GM21423 (cell line): ENCODE results near the gene PDE8A.

Source experiments
- ATAC-seq: cut with Tn5 transposase; IDR thresholded peaks from one replicate; pipeline ENCODE4 v1.9.1; 2021; ENCODE audit warnings: mild to moderate bottlenecking, moderate library complexity; ENCODE audit not compliant: unreplicated experiment

The PDE8A gene

DNA sequence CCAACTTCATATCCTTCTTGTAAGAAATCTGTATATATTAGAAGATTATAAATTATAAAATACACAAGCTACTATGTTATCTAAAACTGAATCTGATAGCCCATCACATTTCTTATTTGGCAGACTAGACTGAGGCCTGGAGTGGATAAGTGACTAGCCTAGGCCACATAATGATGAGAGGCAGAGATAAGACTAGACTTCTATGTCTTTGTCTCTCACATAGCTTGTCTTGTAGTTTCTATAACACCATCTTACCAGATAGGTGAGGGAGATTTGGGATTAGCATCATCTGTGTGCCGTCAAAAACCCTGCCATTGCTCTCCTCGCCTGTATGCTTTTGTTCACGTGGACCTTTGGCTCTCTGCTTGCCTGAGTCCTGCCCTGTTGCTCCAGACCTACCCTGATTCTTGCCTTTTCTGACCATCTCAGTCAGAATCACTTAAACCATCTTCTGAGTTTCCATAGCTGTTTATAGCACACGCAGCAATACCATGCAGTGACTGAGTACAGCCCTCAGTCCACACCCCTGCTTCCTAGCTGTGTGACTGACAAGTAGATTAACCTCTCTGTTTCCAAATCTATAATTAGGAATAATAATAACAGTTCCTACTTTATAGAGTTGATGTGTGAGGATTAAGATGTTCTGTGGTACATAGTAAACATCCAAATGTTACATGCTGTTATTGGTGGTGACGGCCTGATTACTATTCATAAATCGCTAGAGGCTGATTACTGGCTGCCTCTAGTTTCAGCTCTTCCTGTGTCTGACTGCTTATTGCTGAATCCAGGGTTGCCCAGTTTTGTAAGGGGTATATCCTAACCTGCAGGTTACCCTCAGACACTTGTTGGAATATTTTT, 49.7 kb downstream of the PDE8A start:
- ATAC-seq, result no peak

DNA sequence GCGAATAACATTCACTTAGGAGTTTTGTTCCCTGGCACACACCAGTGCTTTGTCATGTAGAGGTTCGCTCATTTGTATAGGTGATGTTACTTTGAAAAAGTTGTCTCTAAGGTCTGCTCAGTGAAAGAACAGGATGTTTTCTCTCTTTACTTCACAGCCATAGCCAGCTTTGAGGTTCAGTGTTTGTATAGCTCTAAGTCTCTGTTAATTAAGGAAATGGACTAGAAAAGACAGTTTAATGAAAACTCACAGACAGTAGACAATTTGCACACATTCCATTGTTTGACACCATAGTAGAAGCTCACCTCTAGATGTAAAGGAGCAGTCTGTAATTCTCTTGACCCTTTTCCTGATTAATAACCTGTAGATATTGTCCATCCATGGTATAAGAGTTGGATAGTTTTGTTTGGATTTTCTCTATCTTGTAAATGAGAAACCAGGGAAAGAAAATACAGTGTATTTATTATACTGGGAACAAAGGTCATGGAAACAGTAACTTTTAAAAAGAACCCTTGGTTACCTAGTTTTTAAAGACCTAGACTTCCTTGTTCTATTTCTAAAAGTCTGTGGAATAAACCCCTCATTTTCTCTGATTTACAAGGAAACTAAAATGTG, 50.4 kb downstream of the PDE8A start:
- no peak for ATAC-seq

DNA sequence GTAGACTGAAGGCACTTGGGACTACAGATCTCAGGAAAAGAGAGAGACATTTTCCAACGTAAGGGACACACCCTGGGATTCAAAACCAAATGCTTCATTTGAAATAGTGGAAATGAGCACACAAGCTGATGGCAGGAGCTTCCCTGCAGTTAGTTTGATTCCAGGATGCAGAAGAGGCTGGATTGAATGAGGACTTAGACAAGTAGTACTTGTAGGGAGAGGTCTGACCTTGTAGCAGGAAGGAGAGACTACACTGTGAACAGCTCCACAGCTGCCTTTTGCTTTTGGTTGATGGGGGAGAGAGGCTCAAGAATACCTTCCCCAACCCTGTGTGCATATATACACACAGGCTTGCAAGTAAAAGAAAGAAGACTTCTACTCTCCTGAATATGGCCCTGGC, 51.5 kb downstream of the PDE8A start:
- ATAC-seq, result no peak

DNA sequence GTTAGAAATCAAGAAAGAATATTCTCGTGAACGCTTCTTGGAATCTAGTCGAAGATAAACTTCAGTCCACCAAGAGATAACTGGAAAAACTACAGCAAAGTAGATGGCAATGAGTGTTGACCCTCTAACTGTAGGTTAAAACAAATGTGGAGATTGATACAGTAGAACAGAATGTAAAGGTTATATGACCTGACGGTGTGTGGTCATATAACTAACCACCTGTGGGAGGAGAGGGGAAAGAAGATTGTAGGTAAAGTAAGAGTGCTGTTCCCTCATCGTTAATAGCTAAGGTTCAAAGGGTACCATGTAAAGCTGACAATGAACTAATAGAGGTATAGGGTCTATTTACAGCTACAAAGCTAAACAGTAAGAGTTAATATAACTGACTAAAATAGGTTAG, 52.6 kb downstream of the PDE8A start:
- no peak for ATAC-seq

DNA sequence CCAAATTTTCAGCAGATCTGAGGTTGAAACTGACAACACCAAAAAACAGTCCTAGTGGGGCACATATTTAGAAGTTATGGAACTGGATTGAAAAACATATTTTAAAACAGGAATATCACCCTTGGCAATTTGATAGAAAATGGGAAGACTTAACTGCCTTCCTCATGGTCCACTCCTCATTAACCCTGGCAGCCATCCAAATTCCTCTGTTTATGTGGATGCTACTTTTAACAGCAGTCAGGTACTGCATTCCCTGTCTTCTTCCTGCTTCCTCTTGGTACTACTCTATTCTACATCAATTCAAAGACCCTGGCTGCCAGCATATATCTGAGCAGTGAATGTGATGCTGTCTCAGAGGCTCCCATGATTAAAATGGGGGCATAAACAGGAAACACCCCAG, 54.3 kb downstream of the PDE8A start:
- ATAC-seq, result no peak

DNA sequence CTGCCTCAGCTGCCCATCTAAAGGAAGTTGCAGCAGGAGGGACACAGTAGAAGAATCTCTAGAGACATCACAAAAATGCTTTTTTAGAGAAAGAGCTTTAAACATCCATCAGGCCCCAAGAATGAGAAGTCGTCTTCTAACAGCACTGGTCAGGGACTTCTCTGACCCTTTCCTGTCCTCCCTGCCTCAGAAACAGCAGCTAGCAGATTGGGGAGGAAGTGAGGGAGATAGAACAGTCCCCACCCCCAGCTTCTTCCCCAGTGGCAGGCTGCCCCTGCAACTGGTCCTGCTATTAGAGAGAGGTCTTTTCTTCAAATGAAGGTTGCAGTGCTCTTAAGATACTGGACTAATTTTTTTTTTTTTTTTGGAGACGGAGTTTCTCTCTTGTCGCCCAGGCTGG, 55.1 kb downstream of the PDE8A start:
- no peak for ATAC-seq

DNA sequence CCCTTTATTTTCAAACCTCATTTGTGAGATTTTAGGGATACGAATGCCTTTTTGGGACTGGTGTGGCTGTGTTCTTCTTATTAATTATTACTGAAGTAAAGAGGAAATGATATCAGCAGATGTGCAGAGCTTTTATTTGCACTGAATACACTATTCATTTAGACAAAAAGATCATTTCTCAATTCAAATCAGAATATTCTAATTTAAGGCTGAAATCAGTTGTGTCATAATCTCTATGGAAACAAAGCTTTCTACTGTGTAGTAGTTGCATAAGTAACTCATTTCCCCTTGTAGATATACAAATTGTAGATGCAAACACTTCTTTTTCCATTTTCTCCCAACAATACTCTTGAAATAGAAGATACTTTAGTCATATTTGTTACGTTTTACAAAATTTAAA, 56.0 kb downstream of the PDE8A start:
- ATAC-seq, result no peak

DNA sequence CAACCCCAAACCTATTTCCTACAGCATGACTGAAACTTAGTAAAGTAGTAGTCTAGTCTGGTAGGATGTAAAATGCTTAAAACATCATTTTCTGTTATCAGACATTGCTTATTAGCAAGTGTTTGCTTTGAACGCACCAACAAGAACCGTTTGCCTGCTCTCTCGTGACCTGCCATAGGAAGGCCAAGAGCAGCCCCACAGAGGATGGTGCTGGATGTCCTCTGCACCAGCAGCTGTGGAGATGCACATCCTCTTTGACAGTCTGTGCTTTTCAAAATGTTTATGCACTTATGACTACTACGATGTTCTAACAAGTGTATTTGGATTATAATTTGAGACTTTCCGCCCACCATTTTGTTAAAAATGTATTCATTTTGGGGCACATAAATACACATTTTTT, 59.6 kb downstream of the PDE8A start:
- ATAC-seq, result no peak

DNA sequence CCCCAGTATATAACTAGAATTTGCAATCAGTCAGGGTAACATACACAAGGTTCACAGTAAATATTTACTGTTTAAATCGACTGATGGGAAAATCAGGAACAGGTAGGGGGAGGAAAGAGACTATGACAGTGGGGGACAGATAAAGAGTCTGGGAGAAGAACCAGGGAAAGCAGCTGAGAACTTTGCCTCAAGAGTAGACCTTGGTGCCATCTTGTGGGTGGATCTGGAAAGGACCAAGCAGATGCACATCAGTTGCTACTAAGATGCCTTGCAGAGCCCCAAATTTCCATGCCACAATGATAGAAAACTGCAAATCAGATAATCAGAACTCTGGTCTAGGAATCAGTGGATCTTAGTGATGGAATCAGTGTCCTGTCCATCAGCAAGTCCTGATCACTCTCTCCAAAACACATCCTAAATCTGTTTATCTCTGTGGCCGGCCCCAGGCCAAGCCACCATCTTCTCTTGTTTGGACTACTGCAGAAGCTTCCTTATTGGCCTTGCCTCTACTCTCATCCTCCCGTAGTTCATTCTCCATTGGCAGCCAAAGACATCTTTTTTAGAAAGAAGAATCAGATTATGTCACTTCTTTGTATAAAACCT, 62.7 kb downstream of the PDE8A start:
- no peak for ATAC-seq

DNA sequence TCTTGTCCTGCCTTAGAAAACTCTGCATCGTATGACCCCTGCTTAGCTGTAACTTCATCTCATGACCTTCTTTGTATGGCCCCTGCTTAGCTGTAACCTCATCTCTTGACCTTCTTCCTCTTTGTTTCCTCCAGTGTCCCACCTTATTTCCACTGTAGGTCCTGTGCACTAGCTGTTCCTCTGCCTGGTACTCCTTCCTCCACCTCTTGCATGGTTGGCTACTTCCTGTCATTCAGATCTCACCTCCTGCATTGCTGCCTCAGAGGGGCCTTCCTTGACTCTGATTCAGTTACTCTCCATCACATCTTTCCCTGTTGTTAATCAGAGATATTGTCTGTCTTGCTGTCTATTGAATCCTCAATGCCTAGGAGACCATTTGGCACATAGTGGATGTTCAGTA, 63.2 kb downstream of the PDE8A start:
- no peak for ATAC-seq

DNA sequence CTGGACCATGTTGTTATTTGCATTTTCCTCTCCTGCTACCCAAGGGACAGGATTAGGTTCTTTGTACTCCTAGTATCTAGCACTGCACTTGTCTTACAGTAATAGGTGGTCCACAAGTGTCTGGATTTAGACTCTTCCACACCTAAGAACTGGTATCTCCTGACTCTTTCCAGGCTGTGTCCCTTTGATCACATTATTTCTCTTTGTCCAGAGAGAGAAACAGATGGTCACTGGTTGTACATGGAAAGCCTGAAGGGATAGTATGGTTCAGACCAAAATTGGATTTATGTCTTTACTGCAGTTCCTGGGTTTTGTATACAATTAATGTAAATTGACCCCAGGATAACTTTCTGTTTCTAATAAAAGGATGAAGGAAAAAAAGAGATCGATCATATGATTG, 64.0 kb downstream of the PDE8A start:
- no peak for ATAC-seq

DNA sequence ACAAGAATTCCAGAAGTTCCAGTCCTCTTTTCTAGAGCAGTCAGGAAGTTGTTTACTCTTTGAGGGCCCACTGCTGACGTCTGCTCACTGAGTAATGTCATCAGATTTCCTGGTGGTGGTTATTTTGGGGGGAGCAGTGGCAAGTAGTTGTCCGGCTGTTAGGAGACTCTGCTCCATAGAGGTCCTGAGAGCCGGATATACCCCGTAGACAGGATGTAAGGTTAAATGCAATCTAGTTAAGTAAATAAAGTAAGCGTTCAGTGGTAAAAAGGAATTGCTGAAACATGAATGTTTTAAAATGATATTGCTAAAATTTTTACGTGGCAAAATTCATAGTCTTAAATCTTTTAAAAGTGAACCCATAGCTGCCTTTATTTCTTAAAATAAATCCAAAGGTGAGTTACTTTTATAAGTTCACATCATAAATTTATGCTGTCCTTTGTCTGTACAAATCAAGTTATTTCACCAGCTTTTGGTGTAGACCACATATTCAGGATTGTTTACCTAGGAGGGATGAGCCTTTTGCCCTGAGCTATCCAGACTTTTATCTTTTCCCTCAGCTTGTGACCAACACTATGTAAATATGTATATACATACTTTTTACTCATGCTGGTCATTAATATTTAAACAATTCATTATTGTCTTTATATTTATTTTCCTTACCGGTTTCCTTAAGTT, 65.8 kb downstream of the PDE8A start:
- ATAC-seq, result peak; percentile 74

DNA sequence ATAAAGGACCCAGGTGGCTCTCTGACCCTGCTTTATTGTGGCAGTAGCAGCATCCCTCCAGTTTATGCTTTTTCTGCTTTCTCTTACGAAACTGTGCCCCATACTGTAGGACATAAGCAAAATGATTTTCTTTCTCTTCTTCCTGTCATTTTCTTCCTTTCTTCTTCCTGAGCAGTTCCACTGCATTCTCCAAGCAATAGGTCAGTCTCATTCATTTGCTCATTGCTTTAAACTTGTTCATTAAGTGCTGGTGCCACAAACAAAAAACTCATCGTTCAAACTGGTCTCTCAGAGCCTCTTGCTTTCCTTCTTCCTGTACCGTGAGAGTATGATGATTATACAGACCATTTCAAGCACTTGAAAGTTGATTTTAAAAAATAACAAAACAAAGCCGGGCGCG, 66.8 kb downstream of the PDE8A start:
- ATAC-seq, result no peak

DNA sequence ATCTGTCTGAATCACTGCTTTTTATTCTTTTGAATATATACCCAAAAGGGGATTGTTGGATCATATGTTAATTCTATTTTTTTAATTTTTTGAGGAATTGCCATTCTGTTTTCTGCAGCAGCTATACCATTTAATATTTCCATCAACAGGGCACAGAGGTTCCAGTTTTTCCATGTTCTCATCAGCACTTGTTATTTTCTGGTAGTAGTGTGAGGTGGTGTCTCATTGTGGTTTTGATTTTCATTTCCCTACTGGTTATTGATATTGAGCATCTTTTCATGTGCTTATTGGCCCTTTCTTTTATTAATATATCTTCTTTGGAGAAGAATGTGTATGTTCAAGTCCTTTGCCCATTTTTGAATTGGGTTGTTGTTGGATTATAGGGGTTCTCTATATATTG, 68.1 kb downstream of the PDE8A start:
- no peak for ATAC-seq

DNA sequence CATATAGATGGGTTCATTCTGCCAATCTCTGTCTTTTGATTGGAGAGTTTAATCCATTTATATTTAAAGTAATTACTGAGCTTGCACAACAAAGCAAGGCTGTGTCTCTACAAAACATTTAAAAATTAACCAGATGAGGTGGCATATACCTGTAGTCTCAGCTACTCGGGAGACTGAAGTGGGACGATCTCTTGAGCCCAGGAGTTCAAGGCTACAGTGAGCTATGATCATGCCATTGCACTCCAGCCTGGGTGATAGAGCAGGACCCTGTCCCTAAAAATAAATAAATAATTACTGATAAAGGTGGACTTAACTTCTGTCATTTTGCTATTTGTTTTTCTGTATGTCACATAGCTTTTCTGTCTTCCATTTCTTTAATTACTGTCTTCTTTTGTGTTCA, 78.1 kb downstream of the PDE8A start:
- ATAC-seq, result no peak

DNA sequence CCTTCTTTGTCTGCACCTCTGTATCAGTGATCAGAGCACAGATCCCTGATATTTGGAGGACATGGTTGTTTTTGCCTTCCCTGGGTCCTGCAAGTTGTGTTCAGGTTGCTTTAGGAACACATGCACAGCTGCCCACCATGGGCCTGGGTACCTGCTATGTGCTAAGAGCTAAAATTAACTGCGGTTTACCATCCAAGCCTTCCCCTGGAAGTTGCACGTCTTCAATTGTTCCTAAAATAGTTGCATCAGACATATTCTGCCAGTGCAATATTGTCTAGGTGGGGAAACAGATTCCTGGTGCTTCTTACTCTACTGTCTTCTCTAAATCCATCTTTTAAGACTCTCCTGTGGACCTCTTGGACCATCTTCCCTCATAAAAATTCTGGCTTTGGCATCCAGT, 80.9 kb downstream of the PDE8A start:
- no peak for ATAC-seq

DNA sequence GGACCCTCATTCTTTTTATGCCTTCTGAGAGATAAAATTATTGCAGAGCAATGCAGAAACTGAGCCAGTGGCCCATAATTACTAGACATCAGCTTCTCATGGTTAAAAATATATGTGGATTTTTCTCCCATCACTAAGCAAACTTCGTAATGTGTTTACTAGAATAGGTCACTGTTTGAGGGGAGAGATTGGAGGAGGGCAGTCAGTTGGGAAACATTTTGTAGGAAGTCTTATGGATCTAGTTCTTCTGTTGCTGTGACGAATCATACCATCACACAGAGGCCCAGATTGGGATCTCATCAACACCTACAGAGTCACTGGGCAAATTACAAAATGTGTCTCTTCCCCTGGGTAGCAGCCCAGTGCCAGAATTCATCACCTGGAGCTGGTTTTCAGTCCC, 81.4 kb downstream of the PDE8A start:
- ATAC-seq, result no peak

DNA sequence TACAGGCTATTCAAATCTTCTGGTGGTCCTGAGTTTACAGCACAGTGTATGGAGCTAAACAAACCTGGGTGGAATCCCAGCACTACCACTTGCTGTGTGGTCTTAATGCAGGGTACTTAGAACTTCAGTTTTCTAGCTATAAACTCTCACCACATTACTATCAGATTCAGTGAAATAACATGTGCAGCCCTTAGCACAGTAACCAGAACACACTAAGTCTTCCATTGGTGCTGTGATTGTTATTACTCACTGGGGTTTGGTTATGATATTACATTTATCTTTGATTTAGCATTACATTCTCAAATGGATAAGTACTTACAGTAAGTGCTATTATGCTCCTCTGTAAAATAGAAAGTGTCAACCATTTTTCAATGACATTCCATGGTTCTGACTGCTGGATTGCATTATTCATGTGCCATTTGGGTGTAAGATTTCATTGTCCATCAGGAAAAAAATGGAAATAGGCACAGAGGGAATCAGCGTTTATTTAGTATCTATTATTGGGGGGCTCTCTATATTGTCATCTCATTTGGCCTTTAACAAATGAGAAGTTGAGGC, 81.9 kb downstream of the PDE8A start:
- no peak for ATAC-seq

DNA sequence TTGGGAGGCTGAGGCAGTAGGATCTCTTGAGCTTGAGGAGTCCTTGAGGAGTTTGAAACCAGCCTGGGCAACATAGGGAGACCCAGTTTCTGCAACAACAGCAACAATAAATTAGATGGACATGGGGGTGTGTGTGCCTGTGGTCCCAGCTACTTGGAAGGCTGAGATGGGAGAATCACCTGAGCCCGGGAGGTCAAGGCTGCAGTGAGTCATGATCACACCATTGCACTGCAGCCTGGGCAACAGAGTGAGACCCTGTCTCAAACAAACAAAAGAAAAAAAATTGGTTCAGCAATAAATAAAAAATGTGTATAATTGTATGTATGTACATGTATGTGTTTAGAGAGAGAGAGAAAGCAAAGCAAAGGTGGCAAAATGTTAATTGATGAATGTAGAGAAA, 83.1 kb downstream of the PDE8A start:
- ATAC-seq, result no peak

DNA sequence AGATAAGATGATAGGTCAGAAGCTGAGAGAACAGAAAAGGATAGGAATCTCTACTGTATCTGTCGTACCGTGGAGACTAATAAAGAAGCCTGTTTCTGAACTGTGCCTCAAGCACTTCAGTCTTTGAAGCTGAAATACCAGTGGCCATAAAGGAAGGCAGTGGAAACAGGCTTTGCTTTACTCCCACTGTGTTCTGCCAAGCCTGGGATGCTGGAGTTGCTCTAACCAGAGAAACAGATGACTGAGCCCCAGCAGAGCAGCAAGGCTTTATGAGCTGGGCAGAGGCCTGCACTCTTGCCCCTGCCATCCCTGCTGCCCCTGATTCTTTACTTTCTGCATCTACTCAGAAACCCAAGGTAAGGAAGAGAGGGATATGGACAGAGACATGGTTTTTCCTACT, 89.4 kb downstream of the PDE8A start:
- no peak for ATAC-seq

DNA sequence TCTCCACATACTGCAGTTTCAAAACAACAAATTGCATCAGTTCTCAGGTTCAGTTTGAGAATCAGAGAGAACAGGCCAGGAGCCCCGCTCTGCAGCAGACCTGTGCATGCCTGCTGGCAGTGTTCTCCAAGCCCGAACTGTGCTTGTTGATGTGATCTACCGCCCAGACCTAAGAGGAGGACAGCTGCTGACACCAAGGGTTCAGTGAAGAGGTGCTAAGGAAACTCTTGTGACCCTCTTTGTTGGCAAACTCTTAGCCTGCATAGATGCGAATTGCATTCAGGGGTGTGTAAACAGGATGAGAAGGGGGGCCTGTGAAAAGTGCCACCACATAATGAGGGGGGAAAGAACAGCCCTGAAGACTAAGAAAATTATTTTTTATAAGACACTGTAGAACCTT, 89.8 kb downstream of the PDE8A start:
- no peak for ATAC-seq
